HG02763 (cell line): ENCODE results near the gene PDE4B.
"Not testable (repeated sequence)": the region's sequence is repeated elsewhere in the genome, so short reads cannot be mapped to it uniquely, and the experiment has no call there.

ENCODE experiments used
- ATAC-seq: cut with Tn5 transposase; IDR thresholded peaks from one replicate; pipeline ENCODE4 v1.9.1; 2021; ENCODE audit warnings: mild to moderate bottlenecking, moderate library complexity; ENCODE audit not compliant: unreplicated experiment

Gene PDE4B

DNA sequence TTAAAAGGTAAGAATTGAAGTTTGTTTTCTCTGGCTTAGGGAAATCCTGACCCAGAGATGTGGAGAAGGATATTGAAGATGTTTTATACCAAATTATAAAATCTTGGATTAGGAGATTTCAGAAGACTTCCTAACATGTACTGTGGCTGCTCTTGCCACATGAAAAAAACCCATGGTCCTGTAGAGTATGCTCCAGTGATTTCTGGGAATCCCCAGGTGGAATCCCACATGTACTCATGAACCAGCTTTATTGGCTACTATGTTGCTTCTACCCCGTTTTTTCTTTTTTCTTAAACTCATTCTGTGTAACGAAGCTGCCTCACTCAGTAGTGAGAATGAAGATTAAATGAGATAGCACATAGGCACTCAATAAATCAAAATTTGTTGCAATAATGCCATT is 608.5 kb downstream of the PDE4B start:
- ATAC-seq = no peak

- ATAC-seq = peak; percentile 83
Observed at GRCh38 chr1:66402194-66402593, 609.5 kb downstream of the PDE4B start.

GRCh38 chr1:66403007-66403731 is 610.5 kb downstream of the PDE4B start:
- ATAC-seq = no peak

- no peak for ATAC-seq
Observed at GRCh38 chr1:66405061-66405460, 612.4 kb downstream of the PDE4B start.

GRCh38 chr1:66411449-66411848 is 618.8 kb downstream of the PDE4B start:
- ATAC-seq = not testable (repeated sequence)

GRCh38 chr1:66412704-66413103 is 620.0 kb downstream of the PDE4B start:
- no peak for ATAC-seq

DNA sequence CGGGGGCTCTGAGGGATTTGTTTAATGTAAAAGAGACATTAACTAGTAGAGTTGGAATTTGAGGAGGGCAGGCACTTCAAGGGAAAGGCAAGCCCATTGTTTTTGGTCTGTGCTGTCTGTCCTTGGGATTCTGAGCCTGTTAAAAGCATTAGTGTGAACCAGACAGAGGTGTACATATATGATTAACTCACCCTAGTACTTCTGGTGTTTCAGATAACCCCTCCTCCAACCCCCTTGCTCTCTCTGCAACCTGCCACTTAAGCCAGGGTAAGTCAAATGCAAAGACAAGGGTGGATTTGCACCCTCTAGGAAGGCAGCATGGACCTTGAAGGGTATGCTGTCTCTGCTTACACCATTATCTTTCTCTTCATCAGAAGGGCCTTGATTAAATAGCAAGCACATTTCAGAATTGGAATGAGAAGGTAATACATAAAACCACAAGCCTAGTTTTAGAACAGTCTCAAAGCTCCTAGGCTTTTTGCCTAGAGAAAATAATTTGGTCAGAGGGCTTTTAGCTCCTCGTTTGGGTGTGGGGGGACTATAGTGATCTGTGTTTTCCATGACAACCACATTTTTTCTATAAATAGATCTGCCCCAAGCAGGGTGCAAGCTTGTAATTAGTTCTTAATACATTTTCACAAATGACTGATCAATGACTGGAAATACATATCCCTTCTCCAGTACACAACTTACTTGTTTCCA is 620.6 kb downstream of the PDE4B start:
- no peak for ATAC-seq

DNA sequence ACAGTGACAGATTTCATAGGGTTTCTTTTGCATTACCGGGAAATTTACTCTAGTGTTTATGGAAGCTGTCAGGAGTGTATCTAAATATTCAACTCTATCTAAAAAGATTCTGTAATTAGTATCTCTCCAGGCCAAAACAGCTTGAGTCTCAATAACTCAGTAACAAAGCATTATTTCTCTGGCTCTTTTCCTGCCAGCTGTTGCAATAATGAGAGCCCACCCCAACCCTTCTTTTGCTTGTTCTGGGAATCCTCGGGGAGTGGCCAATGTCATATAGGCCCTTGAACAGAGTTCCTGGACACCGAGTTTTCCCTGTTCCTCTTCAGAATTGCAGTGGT is 621.1 kb downstream of the PDE4B start:
- no peak for ATAC-seq

- no peak for ATAC-seq
Observed at GRCh38 chr1:66415281-66415680, 622.6 kb downstream of the PDE4B start.

DNA sequence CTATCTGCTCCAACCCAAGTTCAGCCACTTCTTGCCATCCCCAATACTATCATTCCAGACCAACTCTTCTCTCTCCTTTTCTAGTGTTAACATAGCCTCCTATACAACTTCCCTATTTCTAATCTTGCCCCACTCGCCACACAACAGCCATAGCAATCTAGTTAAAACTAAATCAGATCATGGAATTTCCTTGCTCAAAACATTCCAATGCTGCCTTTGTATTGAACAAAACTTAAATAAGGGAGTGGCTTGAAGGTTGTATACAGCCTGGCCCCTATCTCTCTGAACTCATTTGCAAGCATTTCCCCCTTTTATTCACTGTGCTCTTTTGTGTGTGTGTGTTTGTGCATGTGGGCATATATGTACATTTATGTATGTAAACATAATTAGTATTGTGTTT is 623.2 kb downstream of the PDE4B start:
- no peak for ATAC-seq

GRCh38 chr1:66416295-66416694 is 623.6 kb downstream of the PDE4B start:
- no peak for ATAC-seq

DNA sequence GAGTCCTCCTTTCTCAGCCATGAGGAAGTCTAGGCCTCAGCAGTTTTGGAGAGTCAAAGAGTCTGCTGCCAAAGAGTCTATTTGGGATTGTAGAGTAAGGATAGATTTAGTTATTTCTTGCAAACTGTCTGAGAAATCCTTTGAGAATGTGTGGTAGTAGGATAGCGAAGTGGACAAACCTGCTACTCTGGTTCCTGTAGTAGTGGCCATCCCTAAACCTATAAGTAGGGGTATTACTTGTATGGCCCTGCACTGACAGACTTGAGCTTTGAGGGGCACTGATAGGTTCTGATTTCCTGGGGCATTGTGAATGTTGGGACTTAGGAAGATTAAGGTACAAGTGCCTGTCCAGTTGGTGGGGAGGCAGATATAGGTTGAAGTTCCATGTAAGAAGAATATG is 625.3 kb downstream of the PDE4B start:
- ATAC-seq = no peak

- ATAC-seq = not testable (repeated sequence)
Observed at GRCh38 chr1:66420171-66420570, 627.5 kb downstream of the PDE4B start.

GRCh38 chr1:66420906-66421305 is 628.2 kb downstream of the PDE4B start:
- ATAC-seq = not testable (repeated sequence)

DNA sequence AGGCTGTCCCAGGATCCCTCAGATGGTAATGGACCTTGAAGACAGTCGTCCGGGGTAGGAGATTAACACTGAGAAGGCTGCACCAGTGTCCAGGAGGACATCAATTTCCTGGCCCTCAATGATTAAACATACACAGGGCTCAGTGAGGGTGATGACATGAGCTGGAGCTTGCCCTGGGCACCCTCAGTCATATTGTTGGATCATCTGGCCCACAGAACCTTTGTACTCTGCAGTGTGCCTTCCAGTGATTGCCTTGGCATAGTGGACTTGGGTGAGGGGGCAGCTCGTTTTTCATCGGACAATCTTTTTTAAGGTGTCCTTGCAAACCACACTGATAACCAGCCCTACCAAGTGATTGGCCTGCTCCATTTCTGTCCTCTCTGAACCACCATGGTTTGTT is 630.1 kb downstream of the PDE4B start:
- no peak for ATAC-seq
